GDM1 (cell line): ENCODE results near the gene CD82.

Experiments
- DNase-seq: peaks from one replicate; lab custom pipeline; 2025; lab: John Stamatoyannopoulos, UW

The CD82 gene

DNA sequence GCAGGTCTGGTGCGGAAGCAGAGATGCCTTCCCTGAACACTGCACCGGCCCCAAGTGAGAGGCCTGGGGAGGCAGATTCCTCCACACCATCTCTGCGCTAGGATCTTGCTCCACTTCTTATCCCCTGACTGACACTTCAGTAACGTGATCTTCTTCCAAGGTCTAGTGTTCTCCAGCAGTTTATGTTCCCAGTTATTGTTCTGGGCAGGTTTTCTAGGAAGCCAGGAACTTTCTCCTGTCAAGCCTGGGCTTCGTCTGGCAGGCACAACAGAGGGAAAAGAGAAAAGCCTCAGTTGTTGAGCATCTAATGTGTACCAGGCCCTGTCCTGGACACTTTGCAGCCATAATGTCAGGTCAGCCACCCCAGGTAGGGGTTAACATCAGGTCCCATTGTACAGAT lies 10.5 kb downstream of the CD82 start:
- DNase-seq = no peak

DNA sequence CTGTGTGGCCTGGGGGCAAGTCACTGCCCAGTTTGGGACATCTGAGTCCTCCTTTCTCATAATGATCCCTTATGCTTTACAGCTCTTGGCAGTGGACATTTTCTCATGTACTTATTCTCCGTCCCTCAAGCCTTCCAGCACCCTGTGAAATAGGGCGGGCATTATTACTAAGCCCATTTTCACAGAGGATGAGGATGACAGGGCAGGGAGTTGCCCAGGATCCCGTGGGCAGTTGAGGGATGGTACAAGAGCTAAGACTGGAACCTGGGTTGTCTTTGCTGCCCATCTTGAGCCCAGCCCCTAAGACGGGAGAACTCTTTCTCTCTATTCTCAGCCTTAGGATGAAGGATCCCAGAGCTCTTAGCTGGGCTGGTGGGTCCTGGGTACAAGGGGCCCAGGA lies 11.2 kb downstream of the CD82 start:
- no peak for DNase-seq

DNA sequence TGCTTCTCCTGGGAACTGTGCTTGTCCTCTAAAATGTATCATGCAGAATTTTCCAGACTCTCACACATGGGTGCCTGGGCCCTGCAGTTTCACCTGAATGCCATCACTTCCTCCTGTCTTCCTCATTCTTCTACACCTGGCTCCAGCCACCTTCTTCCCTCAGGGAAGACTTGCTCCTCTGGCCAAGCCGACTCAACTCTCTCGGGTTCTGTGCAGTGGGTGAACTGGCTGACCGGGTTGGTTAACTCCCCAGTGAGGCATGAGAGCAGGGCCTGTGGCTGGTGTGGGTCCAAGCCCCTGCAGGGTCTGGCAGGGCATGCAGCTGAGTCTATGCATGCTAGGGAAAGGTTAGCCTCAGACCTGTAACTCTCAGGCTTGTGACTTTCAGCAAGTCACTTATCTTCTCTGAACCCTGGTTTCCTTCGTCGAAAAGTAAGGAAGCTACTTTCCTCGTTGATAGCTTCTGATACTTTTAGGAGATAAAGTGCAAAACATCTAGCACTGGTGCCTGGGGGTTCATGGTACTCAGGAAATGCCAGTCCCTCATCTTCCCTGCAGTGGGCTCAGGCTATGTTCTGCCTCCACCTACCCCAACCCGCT lies 11.9 kb downstream of the CD82 start:
- peak; percentile 31 for DNase-seq

DNA sequence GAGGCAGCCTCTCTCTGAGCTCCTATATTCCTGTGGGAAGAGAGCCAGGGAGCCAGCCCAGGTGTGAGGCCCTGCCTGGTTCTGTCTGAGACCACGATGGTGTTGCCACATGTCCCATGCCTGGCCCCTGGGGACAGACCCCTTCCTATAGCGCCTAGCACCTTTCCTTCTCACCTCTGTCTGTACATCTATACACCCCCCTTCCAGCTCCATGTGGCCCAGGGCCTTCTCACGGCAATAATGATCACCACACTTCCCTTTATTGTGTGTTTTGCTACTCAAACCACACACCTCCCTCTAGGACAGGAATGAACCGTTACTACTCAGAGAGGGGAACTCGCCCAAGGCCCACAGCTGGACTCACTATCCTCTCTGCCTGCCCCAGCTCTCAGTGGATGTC lies 12.8 kb downstream of the CD82 start:
- peak; percentile 62 for DNase-seq

DNA sequence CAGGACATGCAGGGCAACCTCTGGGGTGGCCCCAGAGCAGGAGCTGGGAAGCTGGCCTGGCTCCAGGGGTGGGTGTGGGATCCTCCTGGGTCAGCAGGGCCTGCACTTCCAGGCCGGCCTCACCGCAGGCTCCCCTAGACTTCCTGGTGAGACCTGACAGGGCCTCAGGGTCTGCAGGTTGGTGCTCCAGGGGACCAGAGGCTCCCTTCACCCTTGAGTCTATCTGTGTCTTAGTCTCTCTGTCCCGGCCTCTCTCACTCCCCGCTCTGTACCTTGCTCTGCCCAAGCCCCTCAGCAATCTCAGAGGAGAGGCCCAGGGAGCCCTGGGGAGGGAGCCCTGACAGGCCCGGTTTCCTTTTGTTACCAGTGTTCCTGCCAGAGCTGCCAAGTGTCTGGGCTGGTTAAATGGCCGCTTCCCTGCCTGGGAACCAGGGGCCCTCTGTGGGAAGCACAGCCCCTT lies 13.9 kb downstream of the CD82 start:
- no peak for DNase-seq

DNA sequence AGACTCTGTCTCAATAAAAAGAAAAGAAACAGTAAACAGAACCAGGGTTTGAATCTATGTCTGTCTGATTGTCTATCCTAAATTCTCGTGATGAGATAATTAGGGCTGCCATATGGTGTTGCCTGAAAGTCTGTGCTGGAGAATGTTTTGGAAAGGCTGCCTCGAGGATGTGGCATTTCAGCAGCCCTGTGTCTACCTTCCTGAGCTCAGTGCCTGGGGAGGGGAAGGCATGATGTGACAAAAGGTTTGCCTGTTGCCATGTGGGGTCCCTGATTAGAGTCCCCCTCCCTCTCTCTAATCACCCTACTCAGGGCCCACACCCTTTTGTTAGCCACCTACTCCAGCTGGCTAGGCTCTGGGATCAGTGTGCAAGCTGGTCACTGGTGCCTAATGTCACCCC lies 15.2 kb downstream of the CD82 start:
- no peak for DNase-seq

DNA sequence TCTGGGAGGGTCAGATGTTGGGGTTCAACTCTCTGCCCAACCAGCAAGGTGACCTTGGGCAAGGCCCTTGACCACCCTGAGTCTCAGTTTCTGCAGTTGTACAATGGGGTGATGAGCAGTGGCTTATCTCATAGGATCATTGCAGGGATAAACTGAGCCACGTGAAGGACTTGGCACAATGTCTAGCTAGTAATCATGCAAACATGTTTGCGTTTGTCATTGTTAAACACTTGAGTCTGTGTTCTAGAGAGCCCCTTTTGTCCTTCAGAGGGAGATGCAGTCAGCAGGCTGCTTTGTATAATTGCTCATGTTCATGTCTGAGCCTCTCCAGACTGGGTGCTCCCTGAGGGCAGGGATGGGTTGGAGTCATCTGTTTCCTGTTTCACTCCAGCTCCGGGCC lies 15.8 kb downstream of the CD82 start:
- no peak for DNase-seq

DNA sequence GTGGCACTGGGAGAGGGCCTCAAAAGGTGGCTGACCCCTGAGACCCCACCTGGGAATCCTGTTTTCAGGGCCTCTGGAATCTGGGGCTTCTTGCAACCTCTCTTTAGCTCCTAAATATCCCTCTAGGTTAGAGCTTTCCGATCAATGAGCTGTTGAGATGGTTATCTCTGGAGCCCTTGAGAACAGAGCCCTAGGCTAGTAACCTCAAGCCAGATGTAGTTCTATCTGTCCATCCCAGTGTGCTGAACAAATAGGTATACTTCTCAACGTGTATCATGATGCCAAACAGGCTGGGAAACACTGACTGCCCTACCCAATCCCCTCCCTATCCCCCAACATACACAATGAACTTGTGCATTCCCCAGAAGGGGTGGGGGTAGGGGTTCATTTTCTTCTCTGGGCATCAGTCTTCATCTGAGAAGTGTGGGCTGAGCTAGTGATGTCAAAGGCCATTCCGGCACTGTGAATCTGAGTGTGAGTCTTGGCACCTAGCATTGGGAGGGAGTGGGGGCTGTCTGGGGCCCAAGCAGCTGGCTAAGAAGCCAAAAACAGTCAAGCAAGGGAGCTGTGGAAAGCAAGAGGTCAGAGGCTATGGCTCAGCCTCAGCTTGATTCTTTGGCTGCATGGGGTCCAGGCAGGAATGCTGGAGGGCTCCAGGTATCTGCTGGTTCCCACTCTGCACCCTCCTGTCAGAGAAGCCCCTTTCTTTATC lies 17.3 kb downstream of the CD82 start:
- DNase-seq = no peak

DNA sequence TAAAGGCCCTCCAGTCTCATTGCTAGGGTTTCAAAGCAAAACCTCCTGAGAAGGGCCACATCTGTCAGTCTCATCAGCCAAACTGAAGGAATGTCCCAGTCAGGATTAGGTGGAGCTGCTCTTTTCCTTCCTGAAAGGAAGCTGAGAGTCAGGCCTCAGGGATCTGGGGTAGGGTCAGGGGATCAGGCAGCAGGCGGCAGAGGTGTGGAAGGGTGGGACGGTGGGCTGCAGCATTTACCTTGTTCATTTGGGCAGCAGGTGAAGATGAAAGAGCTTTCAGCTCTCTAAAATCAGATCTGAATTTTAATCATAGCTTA lies 17.8 kb downstream of the CD82 start:
- no peak for DNase-seq

DNA sequence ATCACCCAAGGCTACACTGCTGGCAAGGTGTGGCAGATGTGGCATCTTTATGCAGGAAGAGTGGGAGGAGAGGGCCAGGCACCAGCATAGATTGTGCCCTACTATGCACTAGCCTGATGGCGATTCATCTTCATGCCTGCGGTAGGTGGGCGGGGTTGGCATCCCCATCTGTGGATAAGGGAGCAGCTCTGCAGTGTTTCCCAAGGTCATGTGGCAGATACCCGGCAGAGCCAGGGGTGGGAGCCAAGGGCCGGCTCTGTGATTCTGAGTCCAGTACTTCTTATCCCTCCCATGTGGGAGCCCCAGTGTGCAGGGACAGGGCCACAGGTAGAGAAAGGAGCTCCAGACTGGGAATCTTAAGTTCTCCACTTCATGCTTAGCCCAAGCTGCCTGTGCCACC lies 20.0 kb downstream of the CD82 start:
- DNase-seq = no peak

DNA sequence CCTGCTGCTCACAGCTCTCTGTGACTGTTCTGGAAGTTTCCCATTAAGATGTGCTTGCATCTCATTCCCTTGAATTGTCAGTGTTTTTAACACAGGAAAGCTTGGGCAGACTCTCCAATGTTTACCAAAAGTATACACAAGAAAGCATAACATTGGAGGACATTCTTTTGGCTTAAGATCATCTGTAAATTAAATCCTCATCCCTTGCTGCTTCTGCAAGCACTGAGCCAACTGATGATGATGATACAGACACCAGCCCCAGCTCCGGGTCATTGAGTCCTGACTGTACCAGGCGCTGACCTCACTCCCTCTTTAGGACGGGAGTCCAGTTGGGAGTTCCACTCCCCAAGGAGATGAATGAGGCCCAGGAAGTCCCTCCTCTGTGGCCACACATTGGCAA lies 23.8 kb downstream of the CD82 start:
- no peak for DNase-seq

DNA sequence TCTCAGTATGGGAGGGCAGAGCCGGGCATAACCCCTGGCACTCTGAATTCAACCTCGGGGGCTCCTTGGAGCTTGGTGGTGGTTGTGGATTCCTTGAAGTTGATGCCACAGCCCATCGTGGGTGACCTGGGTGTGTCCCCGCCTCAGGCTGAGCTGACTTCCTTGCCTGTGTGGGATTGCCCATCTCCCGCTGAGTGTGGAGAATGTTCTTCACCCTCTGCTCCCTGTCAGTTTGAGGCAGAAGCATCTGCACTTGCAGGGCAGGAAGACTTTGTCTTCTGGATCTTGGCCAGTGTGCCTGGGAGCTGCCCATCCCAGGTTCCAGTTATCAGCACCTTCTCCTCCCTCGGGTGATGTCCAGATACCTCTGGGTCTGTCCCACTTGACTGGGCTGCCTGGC lies 25.3 kb downstream of the CD82 start:
- DNase-seq = no peak

DNA sequence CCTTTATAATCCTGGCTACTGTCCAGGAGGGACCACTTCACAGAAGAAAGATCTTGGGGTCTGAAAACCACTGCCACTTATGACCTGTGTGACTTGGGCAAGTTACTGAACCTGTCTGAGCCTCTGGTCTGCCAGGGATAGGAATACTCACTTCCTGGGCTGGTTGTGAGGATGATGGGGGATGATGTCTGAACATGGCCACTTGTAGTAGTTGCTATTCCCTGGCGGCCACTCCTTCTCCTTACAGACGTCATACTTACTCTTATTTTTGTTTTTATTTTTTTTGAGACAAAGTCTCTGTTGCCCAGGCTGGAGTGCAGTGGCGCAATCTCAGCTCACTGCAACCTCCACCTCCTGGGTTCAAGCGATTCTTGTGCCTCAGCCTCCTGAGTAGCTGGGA lies 26.1 kb downstream of the CD82 start:
- no peak for DNase-seq

DNA sequence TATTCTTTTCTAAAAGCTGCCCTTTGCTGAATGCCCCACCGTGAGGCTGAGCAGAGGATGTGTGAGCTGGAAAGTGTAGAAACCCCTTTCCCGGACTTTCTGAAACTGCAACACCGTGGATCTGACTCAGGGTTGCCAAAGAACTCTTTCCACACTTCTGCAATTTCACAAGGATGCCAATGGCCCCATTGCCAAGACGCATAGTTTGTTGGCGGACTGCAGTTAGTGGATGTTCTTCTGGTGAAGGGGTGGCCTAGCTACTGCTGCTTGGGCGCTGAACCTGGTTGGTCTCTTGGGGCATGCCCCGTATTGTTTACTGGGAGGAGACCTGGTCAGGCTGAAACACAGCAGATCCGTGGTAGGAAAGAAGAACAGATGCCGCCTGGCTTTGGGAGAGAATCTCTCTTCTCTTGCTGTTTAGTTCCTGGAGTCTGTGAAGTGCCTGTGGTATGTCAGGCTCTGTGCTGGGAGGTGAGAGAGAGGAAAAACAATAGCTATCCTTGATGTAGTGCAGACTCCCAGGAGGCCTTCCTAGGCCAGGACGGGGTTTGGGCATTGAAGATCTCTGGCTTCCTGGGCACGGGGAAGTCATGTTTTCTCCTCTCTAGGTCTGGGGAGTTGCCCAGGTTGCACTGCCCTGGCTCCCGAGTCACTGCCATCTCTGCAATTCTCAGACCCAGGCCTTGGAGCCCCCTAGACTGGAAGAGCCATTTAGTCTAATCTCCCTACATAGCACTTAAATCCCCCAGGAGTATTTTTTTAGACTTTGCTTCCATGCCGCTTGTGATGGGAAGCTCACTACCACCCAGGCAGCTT lies 26.9 kb downstream of the CD82 start:
- DNase-seq = no peak

DNA sequence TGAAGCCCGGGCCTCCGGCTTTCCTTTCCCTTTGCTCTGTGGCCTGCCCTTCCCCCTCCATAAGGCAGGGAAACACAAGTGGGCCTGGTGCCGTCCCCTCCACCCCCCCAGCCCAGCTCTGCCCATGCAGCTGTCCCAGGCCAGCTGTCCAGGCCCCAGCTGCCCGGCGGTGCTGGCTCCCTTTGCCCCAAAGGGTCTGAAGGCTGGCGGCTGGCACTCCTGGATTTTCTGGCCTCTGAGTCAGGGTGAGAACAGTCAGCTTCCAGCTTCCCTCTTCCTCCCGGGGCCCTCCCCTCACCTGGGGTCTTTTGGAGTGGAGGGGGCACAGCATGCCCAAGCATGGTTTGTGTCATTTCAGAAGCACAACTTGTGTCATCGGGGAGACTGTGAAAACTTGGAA lies 27.8 kb downstream of the CD82 start:
- no peak for DNase-seq

DNA sequence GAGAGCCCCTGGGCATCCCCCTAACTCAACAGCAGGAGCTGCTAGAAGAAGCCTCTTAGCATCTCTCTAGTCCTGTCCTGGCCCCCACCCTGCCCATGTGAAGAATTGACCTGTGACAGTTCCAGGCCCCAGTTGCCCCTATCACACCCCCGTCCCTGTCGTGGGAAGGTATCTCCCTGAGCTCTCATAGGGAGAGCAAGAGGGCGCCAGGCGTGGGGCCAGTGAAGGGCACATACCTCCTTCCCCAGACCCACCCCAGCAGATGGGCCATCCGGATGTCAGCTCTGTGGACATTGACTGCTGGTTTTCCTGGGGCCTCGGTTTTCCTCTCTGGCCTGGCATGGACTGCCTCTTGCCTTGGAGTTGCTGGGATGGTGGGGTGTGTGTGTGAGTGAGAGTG lies 29.5 kb downstream of the CD82 start:
- DNase-seq = no peak

DNA sequence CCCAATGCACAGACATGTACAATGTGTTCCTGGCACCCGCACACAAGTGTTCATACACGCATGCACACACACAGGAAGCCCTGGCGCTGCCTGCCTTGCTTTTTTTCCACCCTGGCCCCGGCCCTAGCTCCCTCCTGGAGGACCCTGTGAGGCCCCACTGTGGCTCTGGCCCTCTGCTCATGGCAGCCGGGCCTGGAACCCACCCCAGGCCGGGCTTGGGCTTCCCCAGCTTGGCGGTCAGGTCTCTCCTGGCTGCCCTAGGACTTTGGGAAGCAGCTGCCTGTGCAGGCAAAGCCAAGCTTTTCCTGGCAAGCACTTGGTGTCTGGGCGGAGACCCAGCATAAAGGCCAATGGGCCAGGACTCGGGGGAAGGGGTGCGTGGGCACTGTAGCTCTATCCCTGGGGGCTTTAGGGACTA lies 30.5 kb downstream of the CD82 start:
- DNase-seq = no peak

DNA sequence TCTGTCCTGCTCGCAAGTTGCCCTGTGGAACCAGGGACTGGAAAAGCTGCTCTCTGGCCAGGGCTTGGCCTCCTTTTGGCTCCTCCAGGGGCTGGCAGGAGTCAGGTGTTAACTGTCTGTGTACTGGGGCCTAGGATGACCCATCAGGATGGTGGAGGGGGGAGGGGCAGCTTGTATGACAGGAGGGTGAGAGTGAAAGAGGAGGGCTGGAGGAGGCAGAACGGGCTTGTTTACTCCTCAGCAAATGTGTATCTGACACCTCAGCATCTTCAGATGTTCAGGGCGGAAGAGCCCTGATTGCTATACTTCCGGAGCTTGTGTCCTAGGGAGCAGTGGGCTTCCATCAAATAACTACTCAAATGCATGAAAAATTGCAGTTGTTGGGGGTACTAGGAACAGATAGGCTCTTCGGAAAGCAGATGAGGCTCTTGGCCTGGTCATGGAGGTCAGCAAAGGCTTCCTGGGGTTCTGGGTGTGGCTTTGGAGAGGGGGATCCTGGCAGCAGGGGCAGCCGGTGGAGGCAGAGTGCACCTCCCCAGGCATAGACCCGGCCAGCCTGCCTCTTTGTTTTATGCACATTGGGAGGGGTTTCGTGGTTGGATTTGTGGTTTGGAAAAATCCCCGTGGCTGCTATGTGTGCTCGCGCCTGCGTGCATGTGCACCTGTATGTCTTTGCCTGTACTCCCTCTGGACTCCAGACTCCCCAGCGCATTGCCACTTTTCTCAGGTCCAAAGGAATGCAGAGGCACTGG lies 31.2 kb downstream of the CD82 start:
- no peak for DNase-seq

DNA sequence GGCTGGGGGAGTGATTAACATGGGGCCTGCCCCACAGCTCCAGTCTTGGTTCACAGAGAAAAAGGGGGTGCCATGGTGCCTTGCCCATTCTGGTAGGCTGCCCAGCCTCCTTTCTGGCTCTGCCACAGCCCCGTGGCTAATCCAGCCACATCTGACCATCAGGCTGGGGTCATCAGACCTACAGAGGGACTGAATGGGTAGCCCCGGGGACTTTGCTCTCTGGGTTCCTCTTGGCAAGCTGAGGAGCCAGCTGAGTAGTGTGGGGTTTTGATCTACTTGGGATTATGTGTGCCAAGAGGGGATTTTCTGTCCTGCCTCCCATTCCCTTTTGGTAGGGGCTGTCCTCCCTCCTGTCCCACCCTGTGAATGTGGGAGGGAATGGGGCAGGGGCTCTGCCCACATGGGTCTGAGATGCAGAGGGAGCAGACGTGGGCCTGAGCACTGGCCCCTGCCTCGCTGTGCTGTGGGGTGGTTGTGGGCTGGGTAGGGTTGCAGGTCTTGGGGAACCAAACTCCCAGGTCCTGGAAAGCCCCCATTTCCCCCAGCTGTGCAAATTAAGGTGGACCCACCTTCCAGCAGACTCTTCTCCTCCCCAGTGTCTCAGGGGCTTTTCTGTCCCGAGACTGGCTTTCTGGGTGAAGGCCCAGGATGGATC lies 32.0 kb downstream of the CD82 start:
- DNase-seq = no peak

DNA sequence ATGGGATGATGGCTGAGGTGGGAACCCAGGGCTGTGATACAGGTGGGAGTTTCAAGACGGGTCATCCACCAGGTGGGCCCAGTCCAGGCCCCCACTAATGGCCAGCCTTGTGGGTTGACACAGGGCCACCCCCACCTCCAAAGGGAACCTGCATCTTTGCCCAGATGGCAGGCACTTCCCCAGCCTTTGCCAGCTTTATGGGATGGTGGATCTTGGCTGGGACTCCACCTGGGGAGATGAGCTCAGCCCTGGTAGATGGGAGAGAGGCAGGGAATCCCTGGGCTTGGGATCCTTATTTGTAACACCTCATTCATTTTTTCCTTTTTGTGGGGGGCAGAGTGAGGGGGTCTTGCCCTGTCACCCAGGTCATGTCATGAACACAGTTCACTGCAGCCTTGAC lies 33.4 kb downstream of the CD82 start:
- no peak for DNase-seq

DNA sequence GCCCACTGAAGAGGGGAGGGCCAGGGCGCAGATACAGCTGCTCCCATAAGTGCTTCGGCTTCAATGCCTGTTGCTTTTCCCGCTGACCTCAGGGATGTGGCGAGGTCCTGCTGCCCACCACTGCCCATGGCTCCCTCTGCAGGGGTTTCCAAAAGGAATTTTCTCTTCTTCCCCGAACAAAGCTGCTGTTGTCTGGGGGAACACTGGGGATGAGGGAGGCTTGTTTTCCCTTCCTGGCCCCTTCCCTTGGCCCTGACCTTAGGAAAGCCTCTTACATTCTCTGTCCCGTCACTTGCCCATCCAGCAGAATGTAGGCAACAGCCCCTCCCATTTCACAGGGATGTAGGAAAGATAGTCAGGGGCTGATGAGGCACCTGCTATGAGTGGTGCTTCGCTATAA lies 34.8 kb downstream of the CD82 start:
- DNase-seq = no peak

DNA sequence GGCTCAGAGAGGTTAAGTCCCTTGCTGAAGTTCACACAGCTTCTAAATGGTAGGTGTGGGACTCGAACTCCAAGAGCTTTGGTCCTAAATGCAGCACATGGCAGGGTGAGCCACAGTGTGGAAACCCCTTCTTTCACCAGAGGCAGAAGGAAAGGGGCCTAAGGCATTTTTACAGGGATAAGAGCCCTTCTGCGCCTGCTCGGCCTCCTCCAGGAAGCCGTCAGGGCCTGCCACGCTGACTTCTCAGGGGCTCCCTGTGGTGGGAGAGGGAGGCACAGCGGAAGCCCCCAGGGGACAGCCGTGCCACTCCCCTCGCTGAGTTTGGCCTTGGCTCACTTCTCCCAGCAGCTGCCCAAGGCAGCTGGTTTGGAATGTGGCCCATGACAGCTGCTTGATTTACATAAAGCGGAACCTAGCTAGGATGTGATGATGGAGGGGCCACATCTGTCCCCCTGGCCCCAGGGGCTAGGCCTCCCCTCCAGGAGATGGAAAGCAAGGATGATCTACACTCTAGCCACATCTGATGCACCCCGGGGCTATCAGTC lies 35.4 kb downstream of the CD82 start:
- no peak for DNase-seq
